GM21367 (cell line): ENCODE measurements around the gene TMED1.
"Not testable (repeated sequence)": the region's sequence is repeated elsewhere in the genome, so short reads cannot be mapped to it uniquely, and the experiment has no call there.

Experiments used
- ATAC-seq: cut with Tn5 transposase; IDR thresholded peaks from one replicate; pipeline ENCODE4 v1.9.1; 2021; ENCODE audit not compliant: unreplicated experiment

Gene TMED1

GRCh38 chr19:10862561-10863106, 26.6 kb upstream of the TMED1 start:
- no peak for ATAC-seq

DNA sequence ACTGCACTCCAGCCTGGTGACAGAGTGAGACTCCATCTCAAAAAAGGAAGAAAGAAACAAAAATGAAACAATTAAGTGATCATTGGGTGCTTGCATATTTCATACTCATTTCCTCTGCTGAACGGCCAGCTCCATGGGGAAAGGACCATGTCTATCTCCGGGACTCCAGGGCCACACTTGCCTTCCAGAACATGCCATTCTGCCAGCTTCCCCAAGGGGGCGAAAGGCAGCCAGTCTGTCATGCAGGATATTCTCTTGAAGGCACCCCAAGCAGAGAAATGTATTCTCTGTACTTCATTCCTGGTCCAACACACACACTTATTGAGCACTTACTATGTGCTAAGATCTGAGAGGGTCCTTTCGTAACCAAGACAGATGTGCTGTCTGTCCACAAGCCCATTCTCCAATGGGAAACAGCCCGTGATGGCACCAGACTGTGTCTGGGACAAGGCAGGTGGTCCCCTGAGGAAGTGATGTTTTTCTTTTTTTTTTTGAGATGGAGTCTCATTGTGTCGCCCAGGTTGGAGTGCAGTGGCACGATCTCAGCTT, 25.2 kb upstream of the TMED1 start:
- ATAC-seq, result no peak

DNA sequence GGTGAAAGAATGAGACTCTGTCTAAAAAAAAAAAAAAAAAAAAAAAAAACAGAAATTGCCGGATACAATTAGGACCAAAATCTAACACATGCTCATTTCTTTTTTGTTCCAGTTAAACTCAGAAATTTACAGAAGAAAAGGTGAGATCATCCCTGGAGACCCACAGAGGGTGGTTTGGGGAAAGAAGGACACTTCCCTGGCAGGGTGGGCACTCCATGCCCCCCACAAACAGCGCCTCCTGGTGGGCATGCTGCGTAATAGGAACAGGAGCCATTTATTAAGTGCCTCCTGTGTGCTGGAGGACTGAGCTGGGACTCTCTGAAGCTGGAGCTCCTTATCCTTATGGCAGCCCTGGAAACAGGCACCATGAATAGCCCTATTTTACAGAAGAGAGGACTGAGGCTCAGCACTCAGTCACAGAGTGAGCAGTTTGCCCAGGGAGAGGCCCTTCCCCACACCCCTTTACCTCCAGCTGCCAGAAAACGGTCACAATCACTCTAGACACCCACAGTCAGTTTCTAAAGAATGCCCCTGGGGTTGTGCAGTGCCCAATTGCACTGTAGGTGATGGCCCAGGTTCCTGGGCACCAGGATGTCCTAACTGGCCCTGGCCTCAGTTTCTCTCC, 22.3 kb upstream of the TMED1 start:
- no peak for ATAC-seq

DNA sequence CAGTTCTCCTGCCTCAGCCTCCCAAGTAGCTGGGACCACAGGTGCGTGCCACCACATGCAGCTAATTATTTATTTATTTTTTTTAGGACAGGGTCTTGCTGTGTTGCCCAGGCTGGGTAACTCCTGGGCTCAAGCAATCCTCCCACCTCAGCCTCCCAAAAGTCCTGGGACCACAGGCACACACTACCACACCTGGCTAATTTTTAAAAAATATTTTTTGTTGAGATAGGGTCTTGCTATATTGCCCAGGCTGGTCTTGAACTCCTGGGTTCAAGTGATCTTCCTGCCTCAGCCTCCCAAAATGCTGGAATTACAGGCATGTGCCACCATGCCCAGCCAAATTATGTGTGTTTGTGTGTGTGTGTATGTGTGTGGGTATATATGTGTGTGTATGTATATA, 20.9 kb upstream of the TMED1 start:
- ATAC-seq, result not testable (repeated sequence)

DNA sequence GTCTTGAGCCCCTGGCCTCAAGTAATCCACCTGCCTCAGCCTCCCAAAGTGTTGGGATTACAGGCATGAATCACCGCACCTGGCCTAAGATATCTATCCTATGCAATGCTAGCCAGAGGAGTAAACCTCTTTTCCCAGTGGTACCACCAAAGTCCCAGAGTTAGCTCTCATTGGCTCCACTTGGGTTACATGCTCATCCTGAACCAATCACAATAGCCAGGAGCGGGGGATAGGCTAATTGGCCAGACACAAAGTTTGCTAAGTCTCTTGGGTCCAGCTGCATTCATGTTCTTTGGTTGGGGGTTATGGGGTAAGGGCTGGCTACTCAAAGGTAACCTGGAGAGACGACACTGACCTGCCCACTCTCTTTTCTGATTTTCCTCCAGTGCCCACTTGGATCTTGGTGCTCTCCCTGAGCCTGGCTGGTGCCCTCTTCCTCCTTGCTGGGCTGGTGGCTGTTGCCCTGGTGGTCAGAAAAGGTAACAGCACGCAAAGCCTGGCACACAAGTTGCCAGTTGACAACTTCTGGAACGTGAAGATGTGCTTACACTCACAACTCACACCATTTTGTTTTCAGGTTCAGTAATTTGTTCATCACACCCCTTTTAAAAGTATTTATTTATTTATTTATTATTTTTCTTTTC, 20.0 kb upstream of the TMED1 start:
- no peak for ATAC-seq

GRCh38 chr19:10854350-10855089, 18.5 kb upstream of the TMED1 start:
- ATAC-seq, result no peak

GRCh38 chr19:10852941-10853340, 16.9 kb upstream of the TMED1 start:
- ATAC-seq, result no peak

DNA sequence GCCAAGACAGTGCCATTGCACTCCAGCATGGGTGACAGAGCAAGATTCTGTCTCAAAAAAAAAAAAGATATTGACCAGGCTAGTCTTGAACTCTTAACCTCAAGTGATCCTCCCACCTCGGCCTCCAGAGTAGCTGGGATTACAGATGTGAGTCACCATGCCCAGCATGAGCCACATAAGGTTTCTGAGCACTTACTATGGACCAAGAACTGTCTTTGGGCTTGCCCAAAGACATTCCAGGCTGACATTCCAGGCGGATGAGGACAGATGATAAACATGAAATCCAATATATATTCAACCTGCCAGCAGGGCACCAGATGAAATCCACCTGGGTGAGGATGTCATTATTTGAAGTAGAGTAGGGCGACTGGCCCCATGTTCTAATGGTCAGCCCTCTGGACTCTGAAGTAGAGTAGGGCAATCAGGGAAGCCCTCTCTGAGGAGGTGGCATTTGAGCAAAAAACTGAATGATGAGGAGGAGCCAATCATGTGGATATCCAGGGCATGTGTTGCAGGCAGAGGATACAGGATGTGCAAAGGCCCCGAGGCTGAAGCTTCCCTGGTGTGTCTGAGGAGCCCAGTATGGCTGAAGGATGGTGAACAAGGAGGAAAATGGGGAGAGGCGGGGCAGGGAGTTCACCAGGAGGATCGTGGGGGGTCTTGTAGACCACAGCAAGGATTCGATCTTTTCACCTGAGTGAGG, 16.2 kb upstream of the TMED1 start:
- no peak for ATAC-seq

GRCh38 chr19:10850631-10851030, 14.6 kb upstream of the TMED1 start:
- ATAC-seq, result no peak

DNA sequence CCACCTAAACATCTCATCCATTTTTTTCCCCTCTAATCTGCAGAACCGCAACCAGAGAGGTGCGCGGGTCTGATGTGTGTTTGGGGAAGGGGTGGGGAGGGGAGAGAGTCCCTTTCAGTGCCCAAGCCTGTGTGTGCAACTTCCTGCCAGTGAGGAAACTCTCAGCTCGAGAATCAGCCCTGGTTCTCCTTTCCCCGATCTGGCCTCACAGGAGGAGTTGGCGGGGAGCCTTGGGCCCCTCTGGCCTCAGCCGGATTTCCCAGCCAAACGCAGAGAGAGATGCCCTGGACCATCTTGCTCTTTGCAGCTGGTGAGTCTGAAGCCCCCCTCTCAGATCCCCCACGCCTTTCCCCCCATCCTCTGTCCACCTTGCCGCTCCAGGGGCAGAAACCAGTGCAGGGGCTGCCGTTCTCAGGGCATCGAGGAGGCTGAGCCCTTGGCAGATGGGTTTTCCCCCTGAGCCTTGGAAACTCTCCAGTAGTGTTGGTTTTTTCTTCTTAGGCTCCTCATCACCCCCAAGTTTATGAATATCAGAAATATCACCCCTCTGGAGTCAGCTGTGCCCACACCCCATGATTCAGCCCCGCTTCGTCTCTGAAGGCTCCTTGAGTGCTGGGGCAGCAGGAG, 12.3 kb upstream of the TMED1 start, which contains the start of gene C19orf38:
Gene C19orf38, plus strand, starts transcription at position 186 of the 627 bp plus-strand sequence. Its CDS starts 94 bp downstream, at position 280.
- no peak for ATAC-seq

DNA sequence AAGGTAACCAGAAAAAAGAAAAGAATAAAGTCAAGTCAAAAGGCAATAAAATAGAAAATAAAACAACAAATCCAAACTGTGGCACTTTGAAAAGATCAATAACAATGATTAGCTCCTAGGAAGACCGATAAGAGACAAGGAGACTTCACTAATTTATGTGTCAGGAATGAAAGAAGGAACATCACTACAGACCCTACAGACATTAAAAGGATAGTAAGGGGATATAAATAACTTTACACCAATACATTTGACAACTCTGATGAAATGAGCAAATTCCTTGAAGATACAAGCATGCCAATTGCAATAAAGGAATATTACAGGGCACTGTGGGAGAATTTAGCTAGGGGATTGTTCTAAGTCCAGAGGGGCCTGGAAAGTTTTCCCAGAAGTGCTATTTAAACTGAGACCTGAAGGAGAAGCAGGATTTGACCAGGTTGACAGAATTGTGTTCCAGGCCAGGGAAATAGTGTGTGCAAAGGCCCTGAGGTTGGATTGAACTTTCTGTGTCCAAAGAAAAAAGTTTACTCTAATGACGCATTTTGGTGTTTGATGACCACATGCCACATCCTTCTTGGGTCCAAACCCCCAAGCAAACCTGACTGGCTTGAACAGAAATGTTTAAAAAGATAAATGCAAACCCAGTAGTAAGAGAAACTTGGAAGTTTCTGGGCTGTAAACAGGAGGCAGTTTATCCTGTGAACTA, 10.6 kb upstream of the TMED1 start:
- no peak for ATAC-seq

- no peak for ATAC-seq
Measured at GRCh38 chr19:10842788-10843187, 6.8 kb upstream of the TMED1 start.

DNA sequence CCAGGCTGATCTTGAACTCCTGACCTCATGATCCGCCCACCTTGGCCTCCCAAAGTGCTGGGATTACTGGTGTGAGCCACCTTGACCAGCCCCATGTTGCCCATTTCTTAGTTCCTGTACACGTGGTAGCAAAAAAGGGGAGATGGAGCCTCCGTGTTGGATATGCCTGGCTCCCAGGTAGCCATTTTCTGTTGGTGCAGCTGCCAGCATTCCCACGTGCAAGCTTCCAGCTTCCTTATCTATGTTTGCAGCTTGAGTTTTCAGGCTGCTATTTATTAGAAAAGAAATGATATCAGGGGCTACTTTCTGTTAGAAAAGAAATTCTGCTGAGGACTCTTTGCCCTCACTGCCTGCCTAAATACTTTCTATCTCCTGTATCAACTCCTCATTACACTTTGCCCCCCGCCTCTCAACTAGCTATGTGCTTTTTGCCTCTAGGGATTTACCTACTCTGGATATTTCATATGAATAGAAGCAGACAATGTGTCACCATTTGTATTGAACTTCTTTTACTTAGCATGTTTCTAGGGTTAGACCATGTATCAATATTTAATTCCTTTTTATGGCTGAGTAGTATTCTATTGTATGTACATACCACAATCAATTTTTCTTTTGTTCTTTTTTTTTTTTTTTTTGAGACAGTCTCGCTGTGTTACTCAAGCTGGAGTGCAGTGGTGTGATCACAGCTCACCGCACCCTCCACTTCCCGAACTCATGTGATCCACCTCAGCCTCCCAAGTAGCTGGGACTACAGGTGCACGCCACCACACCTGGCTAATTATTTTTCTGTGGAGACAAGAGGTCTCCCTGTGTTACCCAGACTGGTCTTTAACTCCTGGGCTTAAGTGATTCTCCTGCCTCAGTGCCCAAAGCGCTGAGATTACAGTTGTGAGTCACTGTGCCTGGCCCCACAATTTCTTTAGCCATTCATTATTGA, 3.4 kb upstream of the TMED1 start:
- no peak for ATAC-seq

GRCh38 chr19:10838377-10838776, 2.4 kb upstream of the TMED1 start:
- ATAC-seq, result no peak

DNA sequence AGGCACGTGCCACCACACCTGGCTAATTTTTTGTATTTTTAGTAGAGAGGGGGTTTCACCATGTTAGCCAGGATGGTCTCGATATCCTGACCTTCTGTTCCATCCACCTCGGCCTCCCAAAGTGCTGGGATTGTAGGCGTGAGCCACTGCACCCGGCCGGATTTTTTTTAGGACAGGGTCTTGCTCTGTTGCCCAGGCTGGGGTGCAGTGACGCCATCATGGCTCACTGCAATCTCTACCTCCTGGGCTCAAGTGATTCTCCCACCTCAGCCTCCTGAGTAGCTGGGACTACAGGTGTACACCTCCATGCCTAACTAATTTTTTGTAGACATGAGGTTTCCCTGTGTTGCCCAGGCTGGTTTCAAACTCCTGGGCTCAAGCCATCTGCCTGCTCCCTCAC, 1.6 kb upstream of the TMED1 start:
- not testable (repeated sequence) for ATAC-seq

DNA sequence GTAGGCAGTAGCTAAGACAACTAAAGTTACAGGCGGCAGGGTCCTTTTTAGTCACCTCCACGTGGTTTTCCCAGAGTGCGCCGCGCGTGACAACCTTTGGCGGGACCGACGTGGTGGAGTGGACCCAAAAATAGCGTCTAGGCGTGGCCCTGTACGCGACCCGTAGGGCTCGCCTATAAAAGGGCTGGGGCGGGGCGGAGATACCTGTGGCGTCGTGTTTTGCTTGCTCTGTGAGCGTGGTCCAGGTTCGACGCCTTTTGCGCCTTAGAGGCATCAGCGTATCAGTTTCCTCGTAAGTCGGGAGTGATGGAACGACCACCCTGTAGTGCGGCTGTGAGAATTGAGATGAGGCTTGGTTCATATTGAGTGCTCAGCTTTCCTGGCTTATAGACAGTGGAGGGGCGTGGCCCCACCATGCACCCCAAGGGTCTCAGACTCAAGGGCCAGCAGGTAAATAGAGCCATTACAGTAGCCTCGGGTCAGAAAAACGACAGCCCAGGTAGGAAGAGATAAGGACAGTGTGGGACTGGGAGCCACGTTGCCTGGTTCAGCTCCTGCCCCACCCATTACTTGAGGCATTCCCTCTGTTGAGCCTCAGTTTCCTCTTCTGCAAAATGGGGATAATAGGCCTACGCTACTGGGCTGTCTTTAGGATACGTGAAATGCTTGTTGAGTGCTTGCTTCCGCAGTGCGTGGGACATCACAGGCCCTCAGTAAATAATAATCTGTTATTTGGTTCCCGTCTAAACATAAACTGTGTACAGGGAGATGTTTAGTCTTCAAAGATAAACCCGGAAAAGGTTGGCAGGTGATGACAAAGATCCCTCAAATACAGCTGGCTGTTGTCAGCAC, 693 bp upstream of the TMED1 start:
- no peak for ATAC-seq

- no peak for ATAC-seq
Measured at GRCh38 chr19:10835089-10835753, 791 bp downstream of the TMED1 start.
